ENCODE data around the gene HELLS. TPM values are rescaled to one million over a fixed set of nuclear protein-coding genes. Genes with fewer than 3 reads are reported as not detected.

The HELLS gene
- total RNA-seq, 1 donor from 2014 or later = 314 TPM

- Mint-ChIP-seq H3K27ac (no peak overlapping the region), H3K9me3 (no peaks in the 10 kb centered on the region), H3K4me1 (no peaks in the 10 kb centered on the region), H3K36me3 (peaks cover 8% of the 10 kb centered on the region), H3K27me3 (ENCODE audit: insufficient read depth, low read depth) (no peaks in the 10 kb centered on the region), H3K4me3 (no peak overlapping the region)
- TF ChIP-seq EZH2phosphoT487 (IDR thresholded peaks at IDR 0.05) (no peak), EZH2 (IDR thresholded peaks at IDR 0.05) (no peak), CTCF (IDR thresholded peaks at IDR 0.05) (no peak)
- H3K4me3 ChIP-seq = no peak overlapping the region
- H3K36me3 ChIP-seq = peaks cover 9% of the 10 kb centered on the region
- H3K9ac ChIP-seq = no peak overlapping the region
- H4K20me1 ChIP-seq (ENCODE audit: low read depth) = no peaks in the 10 kb centered on the region
- H3K4me2 ChIP-seq = no peak overlapping the region
- H3F3A ChIP-seq (ENCODE audit: low read depth) = peaks cover 9% of the 10 kb centered on the region
- H2AFZ ChIP-seq (replicated peaks) = no peak overlapping the region
- H3K27me3 ChIP-seq = no peaks in the 10 kb centered on the region
- DNase-seq (ENCODE audit: low spot score) = no peak
- no peak overlapping the region for H3K27ac ChIP-seq
- peaks cover 8% of the 10 kb centered on the region for H3K79me2 ChIP-seq (ENCODE audit: low read depth)
- H3K9me3 ChIP-seq (ENCODE audit: low read depth) = no peaks in the 10 kb centered on the region
- no peaks in the 10 kb centered on the region for H3K4me1 ChIP-seq
These were observed 37.5 kb downstream of the HELLS start for GRCh38 chr10:94583124-94583523.

GRCh38 chr10:94591461-94592205, 46.0 kb downstream of the HELLS start:
- Mint-ChIP-seq H3K4me1 (no peaks in the 10 kb centered on the region), H3K4me3 (no peak overlapping the region), H3K36me3 (peaks cover 32% of the 10 kb centered on the region), H3K9me3 (no peaks in the 10 kb centered on the region), H3K27ac (no peak overlapping the region), H3K27me3 (ENCODE audit: insufficient read depth, low read depth) (no peaks in the 10 kb centered on the region)
- no peak for DNase-seq (ENCODE audit: low spot score)
- Histone ChIP-seq H3K4me2 (no peak overlapping the region), H3F3A (ENCODE audit: low read depth) (peaks cover 13% of the 10 kb centered on the region), H3K9me3 (ENCODE audit: low read depth) (no peaks in the 10 kb centered on the region), H3K4me1 (no peaks in the 10 kb centered on the region), H3K27ac (no peak overlapping the region), H3K36me3 (peaks cover 54% of the 10 kb centered on the region), H3K27me3 (no peaks in the 10 kb centered on the region), H3K4me3 (no peak overlapping the region), H3K79me2 (ENCODE audit: low read depth) (no peaks in the 10 kb centered on the region), H3K9ac (no peak overlapping the region), H4K20me1 (ENCODE audit: low read depth) (no peaks in the 10 kb centered on the region), H2AFZ (replicated peaks) (no peak overlapping the region)
- no peak for TF ChIP-seq CTCF (IDR thresholded peaks at IDR 0.05)
- no peak for TF ChIP-seq EZH2phosphoT487 (IDR thresholded peaks at IDR 0.05)
- TF ChIP-seq EZH2 (IDR thresholded peaks at IDR 0.05) = no peak

GRCh38 chr10:94602729-94603515, 57.3 kb downstream of the HELLS start:
- H3K27me3 ChIP-seq = no peaks in the 10 kb centered on the region
- Mint-ChIP-seq H3K4me3 (no peak overlapping the region), H3K9me3 (no peaks in the 10 kb centered on the region), H3K4me1 (no peaks in the 10 kb centered on the region), H3K27ac (no peak overlapping the region), H3K36me3 (peaks cover 36% of the 10 kb centered on the region), H3K27me3 (ENCODE audit: insufficient read depth, low read depth) (no peaks in the 10 kb centered on the region)
- H3F3A ChIP-seq (ENCODE audit: low read depth) = no peaks in the 10 kb centered on the region
- no peaks in the 10 kb centered on the region for H3K4me1 ChIP-seq
- no peaks in the 10 kb centered on the region for H3K9me3 ChIP-seq (ENCODE audit: low read depth)
- H2AFZ ChIP-seq (replicated peaks) = no peak overlapping the region
- no peak overlapping the region for H3K4me2 ChIP-seq
- no peak overlapping the region for H3K27ac ChIP-seq
- no peak overlapping the region for H3K4me3 ChIP-seq
- TF ChIP-seq EZH2phosphoT487 (IDR thresholded peaks at IDR 0.05) (no peak), EZH2 (IDR thresholded peaks at IDR 0.05) (no peak), CTCF (IDR thresholded peaks at IDR 0.05) (no peak)
- peaks cover 35% of the 10 kb centered on the region for H3K36me3 ChIP-seq
- peaks cover 8% of the 10 kb centered on the region for H3K79me2 ChIP-seq (ENCODE audit: low read depth)
- no peak overlapping the region for H3K9ac ChIP-seq
- no peak for DNase-seq (ENCODE audit: low spot score)
- H4K20me1 ChIP-seq (ENCODE audit: low read depth) = no peaks in the 10 kb centered on the region

All from neural progenitor cell (in vitro differentiated cells).